KOPT-K1 (cell line): Measurements from ENCODE around the gene SYNCRIP.
"Not testable (repeated sequence)": the region's sequence is repeated elsewhere in the genome, so short reads cannot be mapped to it uniquely, and the experiment has no call there.

Source experiments
- H3K27ac ChIP-seq: fragments of 200-600 bp; sonication (generic); 2 replicates; pipeline ENCODE4 v1.5.1; 2016; ENCODE audit warnings: antibody characterized with exemption, mild to moderate bottlenecking, low read depth, low read length; ENCODE audit not compliant: poor library complexity, severe bottlenecking
- H3K36me3 ChIP-seq: fragments of 200-600 bp; sonication (generic); 2 replicates; pipeline ENCODE4 v1.5.1; 2017; ENCODE audit warnings: antibody characterized with exemption, mild to moderate bottlenecking, low read length, moderate library complexity; ENCODE audit not compliant: insufficient read depth
- H3K9me3 ChIP-seq: fragments of 200-600 bp; sonication (generic); 2 replicates; pipeline ENCODE4 v1.5.1; 2017; ENCODE audit warnings: antibody characterized with exemption, low read length, mild to moderate bottlenecking; ENCODE audit not compliant: insufficient read depth, poor library complexity, severe bottlenecking

SYNCRIP gene

DNA sequence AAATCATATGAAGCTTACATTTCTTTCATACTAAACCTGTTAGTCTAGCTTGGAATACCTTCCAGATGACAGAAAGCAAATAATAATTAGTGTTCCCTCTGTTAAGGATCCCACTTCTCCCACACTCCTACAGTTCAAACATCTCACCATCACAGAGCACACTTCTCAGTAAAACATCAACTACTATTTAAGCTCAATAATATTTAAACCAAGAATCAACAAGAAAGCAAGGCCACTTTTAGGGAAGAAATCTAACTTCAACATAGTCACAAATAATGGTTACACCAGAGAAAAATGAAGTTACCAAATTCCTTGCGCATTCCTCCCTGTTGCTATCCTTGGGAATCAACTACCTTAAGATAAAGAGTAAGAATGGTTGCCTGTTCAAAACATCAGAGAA lies 50.7 kb downstream of the SYNCRIP start:
- H3K9me3 ChIP-seq = no peaks in the 10 kb centered on the region
- no peak overlapping the region for H3K27ac ChIP-seq

DNA sequence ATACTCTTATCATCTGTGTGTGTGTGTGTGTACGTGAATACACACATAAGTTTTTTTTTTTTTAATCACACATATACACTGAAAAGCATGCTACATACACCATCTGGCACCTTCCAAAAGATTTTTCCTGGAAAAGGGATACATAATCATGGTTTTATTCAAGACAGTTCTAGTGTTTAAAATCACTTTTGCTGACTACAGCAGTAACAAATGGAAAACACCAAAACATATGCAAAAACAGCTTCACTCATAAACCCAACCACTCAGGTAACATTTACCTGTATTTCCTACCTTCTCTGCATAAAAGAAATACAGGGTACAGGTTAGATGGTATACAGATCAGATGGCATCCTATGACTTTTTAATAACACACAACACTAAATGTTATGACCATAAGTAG lies 51.5 kb downstream of the SYNCRIP start:
- Histone ChIP-seq H3K27ac (no peak overlapping the region), H3K36me3 (no peaks in the 10 kb centered on the region; the same call in 1 of the 2 replicates), H3K9me3 (no peaks in the 10 kb centered on the region)

More for the DNA sequence above, 50.7 kb downstream of the SYNCRIP start:
- H3K36me3 ChIP-seq = no peaks in the 10 kb centered on the region; the same call in 1 of the 2 replicates

DNA sequence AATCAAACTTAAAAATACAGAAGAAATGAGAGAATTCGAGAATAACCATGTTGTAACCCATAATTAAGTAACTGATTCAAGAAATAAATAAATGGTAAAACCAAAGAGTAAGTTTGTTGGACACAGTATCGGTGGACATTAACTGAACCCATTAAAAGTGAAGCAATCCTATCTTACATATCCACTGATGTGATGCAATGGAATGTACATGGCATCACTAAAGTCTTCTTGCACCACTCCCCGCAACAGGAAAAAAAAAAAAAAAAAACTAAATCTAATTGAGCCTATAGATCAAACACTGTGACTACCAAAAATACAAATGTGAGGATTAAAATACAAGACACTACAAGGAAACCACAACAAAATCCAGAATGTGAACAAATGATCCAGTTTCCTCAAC lies 56.9 kb downstream of the SYNCRIP start:
- Histone ChIP-seq H3K9me3 (peaks cover 39% of the 10 kb centered on the region), H3K27ac (no peak overlapping the region), H3K36me3 (peaks cover 3% of the 10 kb centered on the region; the same call in 1 of the 2 replicates)

DNA sequence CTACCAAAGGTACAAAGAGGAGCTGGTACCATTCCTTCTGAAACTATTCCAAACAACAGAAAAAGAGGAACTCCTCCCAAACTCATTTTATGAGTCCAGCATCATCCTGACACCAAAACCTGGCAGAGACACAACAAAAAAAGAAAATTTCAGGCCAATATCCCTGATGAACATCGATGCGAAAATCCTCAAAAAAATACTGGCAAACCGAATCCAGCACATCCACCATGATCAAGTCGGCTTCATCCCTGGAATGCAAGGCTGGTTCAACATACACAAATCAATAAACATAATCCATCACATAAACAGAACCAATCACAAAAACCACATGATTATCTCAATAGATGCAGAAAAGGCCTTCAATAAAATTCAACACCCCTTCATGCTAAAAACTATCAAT lies 59.9 kb downstream of the SYNCRIP start:
- H3K36me3 ChIP-seq = peaks cover 13% of the 10 kb centered on the region; the same call in 1 of the 2 replicates
- peaks cover 39% of the 10 kb centered on the region for H3K9me3 ChIP-seq
- H3K27ac ChIP-seq = not testable (repeated sequence)

- peaks cover 13% of the 10 kb centered on the region; the same call in 1 of the 2 replicates for H3K36me3 ChIP-seq
- H3K9me3 ChIP-seq = peaks cover 39% of the 10 kb centered on the region
- no peak overlapping the region for H3K27ac ChIP-seq
These were observed 61.1 kb downstream of the SYNCRIP start for GRCh38 chr6:85581572-85581971.

DNA sequence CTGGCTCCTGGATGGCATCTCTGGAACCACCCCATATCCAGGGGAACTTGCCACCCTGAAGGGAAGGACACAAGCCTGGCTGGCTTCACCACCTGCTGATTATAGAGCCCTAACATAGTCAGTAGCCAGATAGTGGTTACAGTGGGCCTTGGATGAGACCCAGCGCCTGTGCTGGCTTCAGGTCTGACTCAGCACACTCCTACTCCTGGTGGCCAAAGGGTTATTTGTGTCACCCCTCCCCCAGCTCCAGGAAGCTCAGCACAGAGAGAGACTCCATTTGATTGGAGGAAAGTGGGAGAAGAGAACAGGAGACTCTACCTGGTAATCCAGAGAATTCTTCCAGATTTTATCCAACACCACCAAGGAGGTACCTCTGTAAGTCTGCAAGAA lies 61.8 kb downstream of the SYNCRIP start:
- Histone ChIP-seq H3K36me3 (peaks cover 13% of the 10 kb centered on the region; the same call in 1 of the 2 replicates), H3K27ac (no peak overlapping the region), H3K9me3 (peaks cover 39% of the 10 kb centered on the region)

DNA sequence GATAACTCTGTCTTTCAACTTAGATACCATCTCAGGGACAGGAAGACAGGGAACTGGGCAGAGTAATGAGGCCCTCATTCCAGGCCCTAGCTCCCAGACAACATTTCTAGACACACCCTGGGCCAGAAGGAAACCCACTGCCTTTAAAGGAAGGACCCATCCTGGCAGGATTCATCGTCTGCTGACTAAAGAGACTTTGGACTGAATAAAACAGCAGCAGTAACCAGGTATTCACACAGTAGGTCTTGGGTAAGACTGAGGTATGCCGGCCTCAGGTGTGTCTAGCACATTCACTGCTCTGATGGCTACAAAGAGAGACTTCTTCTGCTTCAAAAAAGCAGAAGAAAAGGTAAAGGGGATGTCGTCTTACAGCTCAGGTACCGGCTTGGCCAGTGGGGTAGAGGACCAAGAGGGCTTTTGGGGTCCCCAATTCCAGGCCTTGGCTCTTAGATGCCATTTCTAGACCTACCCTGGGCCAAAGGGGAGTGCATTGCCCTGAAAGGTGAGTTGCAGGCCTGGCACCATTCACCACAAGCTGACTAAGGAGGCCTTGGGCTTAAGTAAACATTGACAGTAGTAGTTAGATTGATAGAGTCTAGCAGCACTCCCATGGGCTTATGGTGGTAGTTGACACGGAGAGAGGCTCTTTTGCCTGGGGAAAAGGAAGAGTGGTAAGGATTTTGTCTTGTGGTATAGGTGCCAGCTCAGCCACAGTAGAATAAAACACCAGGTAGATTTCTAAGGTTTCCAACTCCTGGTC lies 62.4 kb downstream of the SYNCRIP start:
- Histone ChIP-seq H3K9me3 (peaks cover 39% of the 10 kb centered on the region), H3K27ac (no peak overlapping the region), H3K36me3 (peaks cover 13% of the 10 kb centered on the region; the same call in 1 of the 2 replicates)

DNA sequence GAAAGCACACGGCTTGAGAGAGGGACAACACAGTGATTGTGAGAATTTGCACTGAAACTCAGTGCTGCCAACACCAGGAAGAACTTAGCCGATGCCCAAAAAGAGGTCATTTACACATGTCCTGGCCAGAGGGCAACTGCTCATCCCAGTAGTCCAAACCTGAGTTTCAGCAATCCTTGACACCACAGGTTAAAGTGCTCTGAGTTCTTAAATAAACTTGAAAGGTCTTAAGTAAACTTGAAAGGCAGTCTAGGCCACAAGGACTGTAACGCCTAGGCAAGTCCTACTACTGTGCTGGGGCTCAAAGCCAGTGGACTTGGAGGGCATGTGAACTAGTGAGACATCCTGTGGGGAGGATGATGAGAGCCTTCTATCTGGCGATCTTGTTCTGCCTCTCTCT lies 63.1 kb downstream of the SYNCRIP start:
- Histone ChIP-seq H3K36me3 (peaks cover 13% of the 10 kb centered on the region; the same call in 1 of the 2 replicates), H3K9me3 (peaks cover 33% of the 10 kb centered on the region), H3K27ac (no peak overlapping the region)

DNA sequence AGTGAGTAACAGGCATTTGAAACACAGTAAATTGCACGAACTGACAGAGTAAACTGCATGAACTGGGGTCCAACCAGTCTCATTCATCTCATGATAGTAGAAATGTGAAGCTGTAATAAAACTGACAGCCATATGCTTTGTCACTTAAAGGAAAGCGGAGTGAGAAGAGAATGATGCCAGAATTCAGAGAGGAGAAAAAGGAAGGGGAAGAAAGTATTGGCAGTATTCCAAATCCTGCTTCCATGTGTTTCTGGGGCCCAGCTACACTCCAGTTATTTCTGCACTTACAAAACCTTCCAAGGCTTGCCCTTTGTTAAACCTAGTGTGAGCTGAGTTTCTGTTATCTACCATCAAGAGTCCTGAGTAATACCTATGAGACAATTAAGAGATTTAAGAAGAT lies 66.2 kb downstream of the SYNCRIP start:
- no peak overlapping the region for H3K27ac ChIP-seq
- peaks cover 20% of the 10 kb centered on the region for H3K36me3 ChIP-seq
- peaks cover 4% of the 10 kb centered on the region for H3K9me3 ChIP-seq

- H3K36me3 ChIP-seq = peaks cover 21% of the 10 kb centered on the region
- no peaks in the 10 kb centered on the region for H3K9me3 ChIP-seq
- H3K27ac ChIP-seq = no peak overlapping the region
These were observed 67.6 kb downstream of the SYNCRIP start for GRCh38 chr6:85574932-85575598.

DNA sequence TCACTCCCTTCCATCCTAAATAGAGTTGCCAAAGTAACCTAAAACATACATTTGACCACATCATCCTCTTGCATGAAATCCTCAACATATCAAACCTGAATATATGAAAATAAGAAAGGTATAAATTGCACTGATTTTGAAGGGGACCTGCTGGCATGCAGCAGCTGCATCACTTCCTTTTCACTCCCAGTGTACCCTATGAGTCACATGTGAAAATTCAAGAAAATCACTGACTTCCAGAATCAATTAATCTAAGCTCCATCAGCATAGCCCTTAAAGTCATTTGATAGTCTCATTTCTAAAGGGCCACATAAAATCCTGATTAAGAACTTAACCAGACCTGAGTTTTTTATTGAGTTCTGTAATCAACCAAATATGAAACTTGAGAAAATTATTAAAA lies 73.4 kb downstream of the SYNCRIP start:
- Histone ChIP-seq H3K36me3 (peaks cover 29% of the 10 kb centered on the region), H3K27ac (no peak overlapping the region), H3K9me3 (peaks cover 3% of the 10 kb centered on the region)

- Histone ChIP-seq H3K9me3 (peaks cover 6% of the 10 kb centered on the region), H3K27ac (no peak overlapping the region), H3K36me3 (peaks cover 31% of the 10 kb centered on the region)
These were observed 74.3 kb downstream of the SYNCRIP start for GRCh38 chr6:85568411-85568810.

GRCh38 chr6:85565736-85566135 lies 77.0 kb downstream of the SYNCRIP start:
- Histone ChIP-seq H3K36me3 (peaks cover 21% of the 10 kb centered on the region), H3K27ac (no peak overlapping the region), H3K9me3 (peaks cover 6% of the 10 kb centered on the region)

DNA sequence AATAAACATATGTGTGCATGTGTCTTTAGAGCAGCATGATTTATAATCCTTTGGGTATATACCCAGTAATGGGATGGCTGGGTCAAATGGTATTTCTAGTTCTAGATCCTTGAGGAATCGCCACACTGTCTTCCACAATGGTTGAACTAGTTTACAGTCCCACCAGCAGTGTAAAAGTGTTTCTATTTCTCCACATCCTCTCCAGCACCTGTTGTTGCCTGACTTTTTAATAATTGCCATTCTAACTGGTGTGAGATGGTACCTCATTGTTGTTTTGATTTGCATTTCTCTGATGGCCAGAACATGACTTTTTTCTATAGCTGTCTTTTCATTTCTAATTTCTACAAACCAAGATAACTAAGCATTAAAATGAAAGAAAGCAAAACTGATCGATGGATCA lies 78.5 kb downstream of the SYNCRIP start:
- not testable (repeated sequence) for H3K27ac ChIP-seq, H3K9me3 ChIP-seq
- peaks cover 23% of the 10 kb centered on the region; the same call in 1 of the 2 replicates for H3K36me3 ChIP-seq
